HepG2 (cell line): Measurements from ENCODE around the gene MRPS10.

Source experiments
- DNMT3B ChIP-seq: conservative IDR thresholded peaks from 2 replicates; pipeline ENCODE4 v1.6.1; 2016; ENCODE audit warnings: missing biosample characterization, control low read depth
- FOSL1 ChIP-seq: sonication (generic); formaldehyde crosslinking; IDR thresholded peaks from 2 replicates; pipeline ENCODE4 v1.9.0; 2021; ENCODE audit warnings: missing genetic modification reagents, borderline replicate concordance
- KDM5A ChIP-seq: fragments of 200-600 bp; sonication (generic); IDR thresholded peaks from 2 replicates; pipeline ENCODE4 v1.7.0; 2018; ENCODE audit warnings: antibody characterized with exemption, mild to moderate bottlenecking, low read length, borderline replicate concordance
- PRPF4 ChIP-seq: fragments of 200-400 bp; formaldehyde crosslinking; IDR thresholded peaks from 2 replicates; pipeline ENCODE4 v1.6.1; 2016; ENCODE audit warnings: low read length, low read depth; ENCODE audit not compliant: poor library complexity, severe bottlenecking
- ZNF10 ChIP-seq: sonication (generic); formaldehyde crosslinking; IDR thresholded peaks from 2 replicates; pipeline ENCODE4 v1.4.0; 2020; ENCODE audit warnings: mild to moderate bottlenecking, low read depth, missing genetic modification reagents, borderline replicate concordance
- ZNF317 ChIP-seq: sonication (generic); formaldehyde crosslinking; IDR thresholded peaks from 2 replicates; pipeline ENCODE4 v1.5.0; 2020; ENCODE audit warnings: mild to moderate bottlenecking, missing genetic modification reagents
- TF ChIP-seq, protein P1 (sequence below): sonication (generic); formaldehyde crosslinking; IDR thresholded peaks from 2 replicates; pipeline ENCODE4 v1.9.0; 2021; ENCODE audit warnings: missing genetic modification reagents, borderline replicate concordance
- TF ChIP-seq, protein P2 (sequence below): sonication (generic); formaldehyde crosslinking; IDR thresholded peaks from 2 replicates; pipeline ENCODE4 v1.4.0; 2020; ENCODE audit warnings: mild to moderate bottlenecking, missing genetic modification reagents, borderline replicate concordance

DNA sequence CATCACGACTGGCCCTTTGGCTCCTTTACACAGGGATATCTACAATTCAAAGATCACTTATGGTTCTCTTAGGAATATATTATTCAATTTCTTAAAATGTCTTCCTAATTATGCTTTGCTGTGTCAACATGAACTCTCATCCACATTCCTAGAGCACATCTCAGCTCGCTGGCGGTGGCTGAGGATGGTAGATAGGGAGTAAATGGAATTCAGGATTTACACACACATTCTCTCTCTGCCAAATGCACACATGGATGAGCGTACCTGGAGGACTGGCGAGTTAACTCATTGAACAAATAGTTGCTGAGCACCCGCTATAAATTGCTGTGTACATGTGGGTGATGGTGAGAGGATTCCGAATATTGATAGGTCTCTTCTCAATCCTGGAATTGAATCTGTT is 4.8 kb upstream of the MRPS10 start:
- TF ChIP-seq KDM5A (no peak), DNMT3B (CRISPR knock-in tag) (no peak), PRPF4 (no peak), ZNF317 (no peak), ZNF10 (CRISPR knock-in tag) (no peak), FOSL1 (no peak)
- TF ChIP-seq, protein P1, sequence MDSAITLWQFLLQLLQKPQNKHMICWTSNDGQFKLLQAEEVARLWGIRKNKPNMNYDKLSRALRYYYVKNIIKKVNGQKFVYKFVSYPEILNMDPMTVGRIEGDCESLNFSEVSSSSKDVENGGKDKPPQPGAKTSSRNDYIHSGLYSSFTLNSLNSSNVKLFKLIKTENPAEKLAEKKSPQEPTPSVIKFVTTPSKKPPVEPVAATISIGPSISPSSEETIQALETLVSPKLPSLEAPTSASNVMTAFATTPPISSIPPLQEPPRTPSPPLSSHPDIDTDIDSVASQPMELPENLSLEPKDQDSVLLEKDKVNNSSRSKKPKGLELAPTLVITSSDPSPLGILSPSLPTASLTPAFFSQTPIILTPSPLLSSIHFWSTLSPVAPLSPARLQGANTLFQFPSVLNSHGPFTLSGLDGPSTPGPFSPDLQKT (CRISPR knock-in tag) = no peak
- TF ChIP-seq, protein P2, sequence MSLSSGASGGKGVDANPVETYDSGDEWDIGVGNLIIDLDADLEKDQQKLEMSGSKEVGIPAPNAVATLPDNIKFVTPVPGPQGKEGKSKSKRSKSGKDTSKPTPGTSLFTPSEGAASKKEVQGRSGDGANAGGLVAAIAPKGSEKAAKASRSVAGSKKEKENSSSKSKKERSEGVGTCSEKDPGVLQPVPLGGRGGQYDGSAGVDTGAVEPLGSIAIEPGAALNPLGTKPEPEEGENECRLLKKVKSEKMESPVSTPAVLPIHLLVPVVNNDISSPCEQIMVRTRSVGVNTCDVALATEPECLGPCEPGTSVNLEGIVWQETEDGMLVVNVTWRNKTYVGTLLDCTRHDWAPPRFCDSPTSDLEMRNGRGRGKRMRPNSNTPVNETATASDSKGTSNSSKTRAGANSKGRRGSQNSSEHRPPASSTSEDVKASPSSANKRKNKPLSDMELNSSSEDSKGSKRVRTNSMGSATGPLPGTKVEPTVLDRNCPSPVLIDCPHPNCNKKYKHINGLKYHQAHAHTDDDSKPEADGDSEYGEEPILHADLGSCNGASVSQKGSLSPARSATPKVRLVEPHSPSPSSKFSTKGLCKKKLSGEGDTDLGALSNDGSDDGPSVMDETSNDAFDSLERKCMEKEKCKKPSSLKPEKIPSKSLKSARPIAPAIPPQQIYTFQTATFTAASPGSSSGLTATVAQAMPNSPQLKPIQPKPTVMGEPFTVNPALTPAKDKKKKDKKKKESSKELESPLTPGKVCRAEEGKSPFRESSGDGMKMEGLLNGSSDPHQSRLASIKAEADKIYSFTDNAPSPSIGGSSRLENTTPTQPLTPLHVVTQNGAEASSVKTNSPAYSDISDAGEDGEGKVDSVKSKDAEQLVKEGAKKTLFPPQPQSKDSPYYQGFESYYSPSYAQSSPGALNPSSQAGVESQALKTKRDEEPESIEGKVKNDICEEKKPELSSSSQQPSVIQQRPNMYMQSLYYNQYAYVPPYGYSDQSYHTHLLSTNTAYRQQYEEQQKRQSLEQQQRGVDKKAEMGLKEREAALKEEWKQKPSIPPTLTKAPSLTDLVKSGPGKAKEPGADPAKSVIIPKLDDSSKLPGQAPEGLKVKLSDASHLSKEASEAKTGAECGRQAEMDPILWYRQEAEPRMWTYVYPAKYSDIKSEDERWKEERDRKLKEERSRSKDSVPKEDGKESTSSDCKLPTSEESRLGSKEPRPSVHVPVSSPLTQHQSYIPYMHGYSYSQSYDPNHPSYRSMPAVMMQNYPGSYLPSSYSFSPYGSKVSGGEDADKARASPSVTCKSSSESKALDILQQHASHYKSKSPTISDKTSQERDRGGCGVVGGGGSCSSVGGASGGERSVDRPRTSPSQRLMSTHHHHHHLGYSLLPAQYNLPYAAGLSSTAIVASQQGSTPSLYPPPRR (CRISPR knock-in tag) = no peak
